GM13977 (cell line): Measurements from ENCODE around the gene FKBP1A.

Source experiments
- DNase-seq: peaks from one replicate; pipeline ENCODE4 v3.0.0; 2012; ENCODE audit warnings: low spot score
- in situ Hi-C: fragments of 300-500 bp; cut with MboI; formaldehyde crosslinking; loops from one replicate; pipeline ENCODE4 v1.12.0; 2022; ENCODE audit warnings: low sequenced_read_pairs, low pct_unique_long_range_greater_than_20kb, mixed read lengths, inconsistent platforms; ENCODE audit not compliant: unreplicated experiment
- TF ChIP-seq, protein P1 (sequence below): IDR thresholded peaks from 2 replicates; pipeline ENCODE4 v1.5.1; 2012; ENCODE audit warnings: mild to moderate bottlenecking, control low read depth; ENCODE audit not compliant: insufficient read depth; ENCODE audit errors: extremely low read depth, missing control alignments

The FKBP1A gene

DNA sequence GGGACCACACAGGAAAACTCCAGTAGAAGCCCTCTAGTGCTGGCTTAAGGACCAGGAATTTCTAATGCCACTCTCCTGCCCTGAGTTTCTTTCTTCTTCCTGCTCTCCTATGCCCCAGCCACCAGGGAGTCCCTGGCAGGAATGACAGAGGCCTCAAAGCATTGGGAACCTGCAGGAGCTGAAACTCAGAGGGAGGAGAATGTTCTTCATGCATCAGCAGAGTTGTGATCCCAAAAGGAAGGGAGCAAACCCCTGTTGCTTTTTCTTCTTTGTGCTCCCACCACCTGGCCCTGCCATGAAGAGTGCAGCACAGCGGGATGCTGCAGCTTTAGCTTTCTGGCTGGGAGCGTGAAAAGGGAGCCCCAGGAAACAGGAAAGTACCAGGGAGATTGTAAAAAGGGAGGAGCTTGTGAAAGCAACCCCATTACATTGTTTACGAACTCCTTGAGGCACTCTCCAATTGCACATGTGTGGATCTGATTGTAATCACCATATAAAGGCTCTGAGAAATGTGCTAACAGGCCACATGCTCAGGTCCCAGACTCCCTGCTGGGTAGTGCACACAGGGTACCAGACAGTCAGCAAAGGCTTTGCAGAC lies 34.7 kb upstream of the FKBP1A start:
- in situ Hi-C loops, result no loop called here
- no peak for DNase-seq

DNA sequence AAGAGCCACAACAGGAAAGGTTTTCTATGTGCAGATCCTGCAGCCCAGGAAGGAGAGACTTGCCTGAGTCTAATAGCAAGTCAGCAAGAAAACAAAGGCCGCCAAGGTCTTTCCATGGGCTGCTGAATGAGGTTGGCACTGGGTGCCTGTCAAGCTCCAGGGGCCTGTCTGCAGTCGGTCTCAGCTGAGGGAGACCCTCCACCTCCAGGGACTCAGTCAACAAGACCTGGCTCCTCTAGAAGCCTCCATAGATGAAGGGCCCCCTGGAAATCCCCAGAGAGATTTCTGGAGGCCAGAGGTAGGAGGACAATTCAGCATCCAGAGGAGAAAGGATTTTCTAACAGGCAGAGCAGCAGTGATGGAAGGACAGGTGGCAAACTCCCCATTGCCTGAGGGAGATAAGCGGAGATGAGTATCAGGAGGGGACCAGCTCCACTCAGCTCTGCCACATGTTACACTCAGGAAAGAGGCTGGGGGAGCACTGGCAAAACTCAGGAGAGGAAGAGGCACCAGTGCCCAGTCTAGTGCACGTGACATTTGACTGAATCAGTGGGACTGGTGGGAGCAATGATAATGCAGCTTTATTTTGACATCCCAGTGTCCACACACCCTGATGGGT lies 33.5 kb upstream of the FKBP1A start:
- DNase-seq, result no peak
- TF ChIP-seq, protein P1, sequence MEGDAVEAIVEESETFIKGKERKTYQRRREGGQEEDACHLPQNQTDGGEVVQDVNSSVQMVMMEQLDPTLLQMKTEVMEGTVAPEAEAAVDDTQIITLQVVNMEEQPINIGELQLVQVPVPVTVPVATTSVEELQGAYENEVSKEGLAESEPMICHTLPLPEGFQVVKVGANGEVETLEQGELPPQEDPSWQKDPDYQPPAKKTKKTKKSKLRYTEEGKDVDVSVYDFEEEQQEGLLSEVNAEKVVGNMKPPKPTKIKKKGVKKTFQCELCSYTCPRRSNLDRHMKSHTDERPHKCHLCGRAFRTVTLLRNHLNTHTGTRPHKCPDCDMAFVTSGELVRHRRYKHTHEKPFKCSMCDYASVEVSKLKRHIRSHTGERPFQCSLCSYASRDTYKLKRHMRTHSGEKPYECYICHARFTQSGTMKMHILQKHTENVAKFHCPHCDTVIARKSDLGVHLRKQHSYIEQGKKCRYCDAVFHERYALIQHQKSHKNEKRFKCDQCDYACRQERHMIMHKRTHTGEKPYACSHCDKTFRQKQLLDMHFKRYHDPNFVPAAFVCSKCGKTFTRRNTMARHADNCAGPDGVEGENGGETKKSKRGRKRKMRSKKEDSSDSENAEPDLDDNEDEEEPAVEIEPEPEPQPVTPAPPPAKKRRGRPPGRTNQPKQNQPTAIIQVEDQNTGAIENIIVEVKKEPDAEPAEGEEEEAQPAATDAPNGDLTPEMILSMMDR, result no peak
- in situ Hi-C loops, result no loop called here

More for the DNA sequence above, 34.7 kb upstream of the FKBP1A start:
- TF ChIP-seq, protein P1, result no peak

DNA sequence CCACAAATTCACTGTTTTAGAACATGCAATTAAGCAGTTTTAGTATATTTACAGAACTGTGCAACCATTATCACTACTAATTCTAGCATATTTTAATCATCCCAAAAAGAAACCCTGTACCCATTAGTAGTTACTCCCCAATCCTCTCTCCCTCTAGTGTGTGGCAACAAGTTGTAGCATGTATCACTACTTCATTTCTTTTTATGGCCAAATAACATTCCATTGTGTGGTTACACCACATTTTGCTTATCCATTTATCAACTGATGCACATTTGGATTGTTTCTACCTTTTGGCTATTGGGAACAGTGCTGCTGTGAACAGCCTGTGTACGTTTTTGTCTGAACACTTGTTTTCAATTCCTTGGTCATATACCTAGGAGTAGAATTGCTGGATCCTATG lies 31.5 kb upstream of the FKBP1A start:
- DNase-seq, result no peak
- in situ Hi-C loops, result no loop called here
- TF ChIP-seq, protein P1, result no peak

DNA sequence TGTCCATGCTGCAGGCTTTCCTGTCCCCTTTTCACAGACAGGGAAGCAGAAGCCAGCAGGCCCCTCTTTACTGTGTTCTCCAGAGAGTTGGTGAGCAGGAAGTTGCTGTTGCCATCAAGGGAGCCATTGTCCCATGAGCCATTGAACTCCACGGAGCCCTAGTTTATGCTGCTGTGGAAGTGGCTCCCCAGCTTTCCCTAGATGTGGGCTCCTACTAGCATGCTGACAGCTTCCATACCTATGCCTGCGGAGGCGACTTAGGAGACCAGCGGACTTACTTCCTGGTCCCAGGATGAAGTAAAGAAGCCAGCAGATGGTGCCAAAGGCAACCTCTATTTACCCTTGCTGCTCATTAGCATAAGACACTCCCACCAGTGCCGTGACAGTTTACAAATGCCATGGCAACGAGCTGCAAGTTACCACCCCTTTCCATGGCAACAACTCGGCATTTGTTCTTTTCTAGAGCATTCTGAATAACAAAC lies 30.8 kb upstream of the FKBP1A start:
- no peak for DNase-seq
- in situ Hi-C loops, result no loop called here
- TF ChIP-seq, protein P1, result peak; percentile 4

DNA sequence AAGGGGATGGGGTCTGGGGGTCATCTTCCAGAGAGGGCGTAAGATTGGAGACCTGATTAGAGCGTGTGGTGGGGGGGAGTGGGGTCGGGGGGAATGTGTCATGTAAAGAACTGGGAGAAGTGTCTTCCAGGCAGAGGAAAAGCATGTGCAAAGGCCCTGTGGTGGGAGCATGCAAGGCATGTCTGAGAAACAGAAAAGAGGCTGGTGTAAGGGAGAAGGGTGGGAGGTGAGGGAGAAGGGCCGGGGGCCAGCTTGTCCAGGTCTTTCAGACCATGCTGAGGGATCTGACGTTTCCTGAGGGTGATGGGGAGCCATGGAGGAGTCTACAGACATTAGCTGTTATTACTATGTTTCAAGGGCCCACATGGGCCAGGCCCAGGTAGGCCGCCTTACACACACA lies 30.4 kb upstream of the FKBP1A start:
- no peak for DNase-seq
- in situ Hi-C loops, result no loop called here
- TF ChIP-seq, protein P1, result no peak

DNA sequence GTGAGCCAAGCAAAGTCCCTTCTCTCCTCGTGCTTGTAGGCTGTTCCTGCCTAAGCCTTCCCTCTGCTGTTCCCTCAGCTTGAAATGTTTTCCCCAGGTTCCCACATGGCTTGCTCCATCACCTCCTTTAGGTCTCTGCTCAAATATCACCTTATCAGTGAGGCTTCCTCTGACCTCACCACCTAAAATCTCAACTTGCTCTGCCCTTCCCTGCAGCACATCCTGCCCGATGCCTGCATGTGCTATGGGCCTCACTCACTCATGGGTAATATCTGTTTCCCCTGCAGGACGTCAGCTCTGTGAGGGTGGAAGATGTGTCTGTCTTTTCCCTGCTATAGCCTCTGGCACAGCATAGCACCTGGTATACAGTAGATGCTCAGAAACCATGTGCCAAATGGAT lies 29.9 kb upstream of the FKBP1A start:
- no peak for DNase-seq
- in situ Hi-C loops, result no loop called here
- TF ChIP-seq, protein P1, result no peak
